GM21515 (cell line): ENCODE data around the gene BICRA.
"Not testable (repeated sequence)": the region's sequence is repeated elsewhere in the genome, so short reads cannot be mapped to it uniquely, and the experiment has no call there.

Source experiments
- ATAC-seq: cut with Tn5 transposase; IDR thresholded peaks from one replicate; pipeline ENCODE4 v1.9.1; 2021; ENCODE audit not compliant: unreplicated experiment

BICRA gene

DNA sequence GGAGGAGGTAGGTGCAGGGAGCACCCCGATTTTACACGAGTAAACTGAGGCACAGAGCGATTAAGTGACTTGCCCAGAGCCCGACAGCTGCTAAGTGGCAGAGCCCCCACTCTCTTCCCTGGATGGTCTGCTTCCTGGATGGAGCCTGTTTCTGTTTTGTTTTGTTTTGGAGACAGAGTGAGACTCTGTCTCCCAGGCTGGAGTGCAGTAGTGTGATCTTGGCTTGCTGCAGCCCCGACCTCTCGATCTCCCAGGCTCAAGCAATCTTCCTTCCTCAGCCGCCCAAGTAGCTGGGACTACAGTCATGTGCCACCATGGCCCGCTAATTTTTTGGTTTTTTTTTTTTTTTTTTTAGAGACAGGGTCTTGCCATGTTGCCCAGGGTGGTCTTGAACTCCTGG is 17.3 kb downstream of the BICRA start:
- no peak for ATAC-seq

DNA sequence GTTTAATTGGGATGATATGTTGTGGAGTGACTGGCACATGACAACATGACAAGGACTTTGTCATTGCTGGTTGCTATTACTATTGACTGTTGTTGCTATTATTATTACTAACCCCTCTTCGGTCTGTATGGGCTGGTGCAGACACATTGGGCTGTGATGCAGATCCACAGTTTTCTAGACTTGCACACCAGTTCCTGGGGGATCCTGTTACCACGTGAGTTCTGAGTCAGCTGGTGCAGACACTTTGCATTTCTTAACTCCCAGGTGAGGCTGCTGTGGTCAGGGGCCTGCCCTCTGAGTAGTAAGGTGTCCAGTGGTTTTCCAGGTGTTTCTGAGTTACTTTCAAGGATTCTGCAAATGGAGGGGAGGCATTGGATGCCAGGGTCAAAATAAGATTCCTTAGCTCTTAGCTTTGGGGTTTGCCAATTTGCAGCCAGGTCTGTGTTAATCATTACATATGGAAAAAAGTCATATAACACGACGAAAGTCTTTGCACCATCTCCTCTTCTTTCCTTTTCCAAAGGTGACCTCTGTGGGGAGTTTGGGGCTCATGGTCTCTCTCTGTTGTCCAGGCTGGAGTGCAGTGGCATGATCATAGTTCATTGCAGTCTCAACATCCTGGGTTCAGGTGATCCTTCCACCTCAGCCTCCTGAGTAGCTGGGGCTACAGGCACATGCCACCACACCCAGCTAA is 19.3 kb downstream of the BICRA start:
- no peak for ATAC-seq

DNA sequence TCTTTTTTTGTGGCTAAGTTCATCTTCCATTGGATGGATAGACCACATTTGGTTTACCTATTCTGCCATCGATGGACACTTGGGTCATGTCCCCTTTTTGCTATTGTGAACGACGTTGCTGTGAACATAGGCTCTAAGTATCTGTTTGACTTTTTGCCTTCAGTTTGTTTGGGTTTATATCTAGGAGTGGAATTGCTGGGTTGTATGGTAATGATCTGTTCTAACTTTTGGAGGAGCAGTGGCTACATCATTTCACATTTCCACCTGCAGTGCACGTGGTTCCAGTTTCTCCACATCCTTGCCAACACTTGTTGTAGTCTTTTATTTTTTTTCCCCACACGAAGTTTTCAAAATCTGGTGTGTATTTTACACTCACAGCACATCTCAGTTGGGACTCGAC is 21.7 kb downstream of the BICRA start:
- ATAC-seq: no peak

DNA sequence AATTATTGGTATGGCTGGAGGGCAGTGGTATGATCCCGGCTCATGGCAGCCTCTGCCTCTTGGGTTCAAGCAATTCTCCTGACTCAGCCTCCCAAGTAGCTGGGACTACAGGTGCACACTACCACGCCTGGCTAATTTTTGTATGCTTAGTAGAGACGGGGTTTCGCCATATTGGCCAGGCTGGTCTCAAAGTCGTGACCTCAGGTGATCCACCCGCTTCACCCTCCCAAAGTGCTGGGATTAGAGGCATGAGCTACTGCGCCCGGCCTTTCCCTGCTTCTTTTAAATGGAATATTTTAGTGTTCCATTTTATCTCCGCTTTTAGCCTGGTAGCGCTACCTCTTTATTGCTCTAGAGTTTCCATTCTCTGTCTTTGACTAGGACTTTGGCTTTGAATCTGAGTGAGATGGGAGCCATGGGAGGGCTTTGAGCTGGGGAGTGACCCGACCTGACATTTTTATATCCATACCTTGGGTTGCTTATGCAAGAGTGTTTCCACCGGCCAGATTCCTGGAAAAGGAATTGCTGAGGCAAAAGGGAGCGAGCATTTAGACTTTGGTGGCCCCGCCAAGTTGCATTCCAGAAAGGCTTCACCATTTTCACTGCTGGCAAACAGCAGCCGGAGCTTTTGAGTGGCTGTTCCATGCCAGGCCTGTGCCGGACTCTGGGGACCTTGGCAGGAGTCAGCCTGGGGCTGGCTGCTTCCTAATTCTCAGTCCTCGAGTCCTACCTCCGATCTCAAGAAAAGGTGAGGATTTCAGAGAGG is 22.9 kb downstream of the BICRA start:
- ATAC-seq: no peak

DNA sequence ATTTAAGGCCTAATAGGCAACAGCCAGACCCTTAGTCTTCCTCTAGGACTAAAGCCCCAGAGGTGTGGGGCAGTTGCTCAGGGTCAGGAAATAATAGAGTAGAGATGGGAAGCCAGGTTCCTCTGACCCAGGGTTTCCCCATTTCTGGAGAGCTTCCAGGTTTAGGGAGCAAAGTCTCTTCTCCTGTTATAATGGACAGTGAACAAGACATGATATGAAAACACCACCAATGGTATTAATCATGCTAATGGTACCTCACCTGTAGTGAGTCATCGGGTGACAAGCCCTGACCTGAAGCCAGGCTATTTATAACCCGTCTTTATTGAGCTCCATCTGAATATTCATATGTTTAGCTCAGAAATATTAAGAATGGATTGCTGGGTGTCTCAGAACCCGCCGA is 24.6 kb downstream of the BICRA start:
- ATAC-seq: no peak

- ATAC-seq: no peak
Measured at GRCh38 chr19:47633996-47634395, 25.1 kb downstream of the BICRA start.

DNA sequence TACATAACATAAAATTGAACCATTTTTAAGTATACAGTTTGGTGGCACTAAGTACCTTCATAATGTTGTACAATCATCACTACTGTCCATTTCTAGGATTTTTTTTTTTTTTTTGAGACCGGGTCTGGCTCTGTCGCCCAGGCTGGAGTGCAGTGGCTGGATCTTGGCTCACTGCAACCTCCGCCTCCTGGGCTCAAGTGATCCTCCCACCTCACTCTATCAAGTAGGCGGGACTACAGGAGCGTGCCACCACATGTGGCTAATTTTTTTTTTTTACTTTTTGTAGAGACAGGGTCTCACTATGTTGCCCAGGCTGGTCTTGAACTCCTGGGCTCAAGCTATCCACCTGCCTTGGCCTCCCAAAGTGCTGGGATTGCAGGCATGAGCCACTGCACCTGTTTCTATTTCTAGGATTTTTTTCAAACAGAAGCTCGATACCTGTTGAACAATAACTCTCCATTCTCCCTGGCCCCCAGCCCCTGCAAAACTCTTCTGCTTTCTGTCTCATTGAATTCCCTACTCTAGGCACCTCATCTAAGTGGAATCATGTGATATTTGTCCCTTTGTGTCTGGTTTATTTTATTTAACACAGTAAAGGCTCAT is 26.3 kb downstream of the BICRA start:
- ATAC-seq: not testable (repeated sequence)

DNA sequence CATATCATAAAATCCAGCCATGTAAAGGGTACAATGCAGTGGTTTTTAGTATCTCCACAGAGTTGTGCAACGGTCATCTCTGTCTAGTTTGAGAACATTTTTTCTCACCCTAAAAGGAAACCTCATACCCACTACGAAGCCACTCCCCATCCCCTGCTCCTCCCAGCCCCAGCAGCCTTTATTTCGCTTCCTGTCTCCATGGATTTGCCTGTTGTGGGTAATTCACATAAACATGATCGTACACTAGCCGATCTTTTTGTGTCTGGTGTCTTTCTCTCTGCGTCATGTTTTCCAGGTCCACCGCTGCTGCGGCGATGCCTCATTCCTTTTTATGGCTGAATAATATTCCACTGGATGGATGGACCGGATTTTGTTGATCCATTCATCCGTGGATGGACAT is 28.6 kb downstream of the BICRA start:
- no peak for ATAC-seq

DNA sequence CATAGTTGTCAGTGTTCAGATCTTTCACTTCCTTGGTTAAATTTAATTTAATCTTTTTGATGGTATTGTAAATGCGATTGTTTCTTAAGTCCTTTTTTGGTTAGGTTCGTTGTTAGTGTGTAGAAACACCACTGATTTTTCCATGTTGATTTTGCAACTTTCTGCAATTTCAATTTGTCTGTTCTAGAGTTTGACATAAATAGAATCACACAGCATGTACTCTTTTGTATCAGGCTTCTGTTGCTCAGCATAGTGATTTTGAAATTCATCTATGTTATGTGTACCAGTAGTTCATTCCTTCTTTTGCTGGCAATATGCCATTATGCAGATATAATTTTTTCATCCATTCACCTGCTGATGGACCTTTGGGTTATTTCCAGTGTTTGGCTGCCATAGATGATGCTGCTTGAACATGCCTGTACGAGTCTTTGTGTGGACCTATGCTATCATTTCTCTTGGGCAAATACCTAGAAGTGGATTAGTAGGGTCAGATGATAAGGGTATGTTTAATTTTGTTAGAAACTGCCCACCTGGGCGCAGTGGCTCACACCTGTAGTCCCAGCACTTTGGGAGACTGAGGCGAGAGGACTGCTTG is 33.1 kb downstream of the BICRA start:
- no peak for ATAC-seq

GRCh38 chr19:47643281-47643680 is 34.3 kb downstream of the BICRA start:
- no peak for ATAC-seq

DNA sequence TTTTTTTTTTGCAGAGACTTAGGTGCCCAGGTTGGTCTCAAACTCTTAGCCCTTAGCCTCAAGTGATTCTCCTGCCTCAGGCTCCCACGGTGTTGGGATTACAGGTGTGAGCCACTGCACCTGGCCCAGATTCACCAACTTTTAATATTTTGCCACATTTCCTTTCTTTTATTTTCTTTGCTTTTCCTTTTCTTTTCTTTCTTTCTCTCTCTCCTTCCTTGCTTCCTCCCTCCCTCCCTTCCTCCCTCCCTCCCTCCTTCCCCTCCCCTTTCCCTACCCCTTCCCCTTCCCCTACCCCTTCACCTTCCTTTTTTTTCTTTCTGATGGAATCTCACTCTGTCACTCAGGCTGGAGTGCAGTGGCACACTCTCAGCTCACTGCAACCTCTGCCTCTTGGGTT is 35.3 kb downstream of the BICRA start:
- ATAC-seq: no peak

- ATAC-seq: no peak
Measured at GRCh38 chr19:47644743-47645482, 36.0 kb downstream of the BICRA start.

GRCh38 chr19:47646924-47647323 is 38.0 kb downstream of the BICRA start:
- ATAC-seq: no peak

DNA sequence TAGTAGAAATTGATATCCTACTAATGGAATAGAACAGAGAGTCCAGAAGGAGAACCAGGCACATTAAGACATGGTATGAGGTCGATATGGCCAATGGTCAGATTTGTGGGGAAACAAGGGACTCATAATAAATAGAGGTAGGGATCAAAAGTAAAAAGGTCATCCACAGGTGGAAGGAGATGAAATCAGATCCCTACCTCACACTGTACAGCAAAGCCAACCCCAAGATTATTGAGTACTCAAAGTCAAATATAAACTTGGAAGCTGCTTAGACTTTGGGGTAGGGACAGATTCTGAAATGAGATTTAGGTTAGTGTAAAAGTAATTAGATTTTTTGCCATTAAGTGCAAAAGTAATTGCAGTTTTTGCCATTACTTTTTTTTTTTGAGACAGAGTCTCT is 40.7 kb downstream of the BICRA start:
- ATAC-seq: no peak

DNA sequence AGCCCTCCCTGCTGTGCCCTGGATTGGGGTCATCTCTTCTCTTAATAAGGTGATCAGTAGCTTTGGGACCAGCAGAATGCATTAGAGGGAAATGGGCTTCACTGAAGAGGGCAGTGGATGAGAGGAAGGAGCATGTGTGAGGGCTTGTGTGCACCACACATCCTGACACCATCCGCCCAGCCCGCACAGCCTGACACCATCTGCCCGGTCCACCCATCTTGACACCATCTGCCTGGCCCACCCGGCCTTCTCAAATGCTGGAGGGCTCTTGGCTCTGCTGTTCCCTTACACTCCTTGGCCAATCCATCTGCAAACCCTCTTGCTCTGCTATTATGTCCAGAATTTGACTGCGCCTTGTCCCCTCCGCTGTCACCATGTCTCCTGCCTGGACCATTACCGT is 41.8 kb downstream of the BICRA start:
- ATAC-seq: no peak

GRCh38 chr19:47651132-47651531 is 42.2 kb downstream of the BICRA start:
- no peak for ATAC-seq

DNA sequence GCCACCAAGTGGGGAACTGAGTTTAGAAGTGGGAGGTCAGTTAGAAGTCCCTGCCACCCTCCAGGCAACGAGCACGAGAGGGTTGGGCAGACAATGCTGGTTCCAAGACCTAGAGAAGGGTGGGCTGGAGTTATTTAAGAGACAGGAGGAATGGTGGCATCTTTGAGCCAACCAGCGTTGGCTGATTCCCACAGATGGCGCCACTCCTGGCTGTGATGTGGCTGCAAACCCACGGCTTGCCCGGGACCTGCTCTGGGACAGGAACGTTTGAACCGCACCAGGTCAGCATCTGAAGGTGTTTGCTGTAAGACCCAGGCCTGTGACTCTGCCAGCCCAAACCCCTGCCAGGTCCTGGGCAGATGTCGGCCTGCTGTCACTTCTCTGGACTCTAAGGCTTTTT is 42.8 kb downstream of the BICRA start:
- no peak for ATAC-seq

DNA sequence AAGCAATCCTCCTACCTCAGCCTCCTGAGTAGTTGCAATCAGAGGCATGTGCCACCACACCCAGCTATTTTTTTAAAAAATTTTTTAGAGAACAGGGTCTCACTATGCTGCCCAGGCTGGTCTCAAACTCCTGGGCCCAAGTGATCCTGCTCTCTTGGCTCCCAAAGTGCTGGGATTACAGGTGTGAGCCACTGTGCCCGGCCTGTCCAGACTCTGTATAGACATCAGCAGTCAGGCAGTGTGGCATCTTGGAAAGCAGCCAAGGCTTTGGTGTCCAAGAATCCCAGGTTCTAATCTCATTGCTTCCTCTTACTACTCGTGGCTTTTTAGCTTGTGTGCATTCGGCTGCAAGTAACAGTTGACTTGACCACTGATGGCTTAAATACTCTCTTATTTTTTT is 43.4 kb downstream of the BICRA start:
- no peak for ATAC-seq

- no peak for ATAC-seq
Measured at GRCh38 chr19:47653856-47654255, 44.9 kb downstream of the BICRA start.

GRCh38 chr19:47657719-47658118 is 48.8 kb downstream of the BICRA start:
- no peak for ATAC-seq
